CD14-positive monocyte (primary cell): Measurements from ENCODE around the gene CRISPLD2. TPM values are rescaled to one million over a fixed set of nuclear protein-coding genes. Genes with fewer than 3 reads are reported as not detected.

Experiments
- DNase-seq, 3 donors: peaks; one replicate each; pipeline ENCODE4 v3.0.0-alpha.2; 2011 to 2022
- H2AFZ ChIP-seq: 2 replicates; pipeline ENCODE4 v1.6.0; 2012; ENCODE audit warnings: mild to moderate bottlenecking, low read depth, low read length, inconsistent platforms; ENCODE audit not compliant: insufficient read depth, poor library complexity, severe bottlenecking
- H3K27ac ChIP-seq, 2 donors: 1 replicate in 1 of 2; 2 replicates in 1 of 2; pipeline ENCODE4 v1.5.1; 2012 to 2013; ENCODE audit warnings: low read length in 2 of 2, control low read depth in 1 of 2, inconsistent platforms in 1 of 2, low read depth in 1 of 2, mild to moderate bottlenecking in 1 of 2
- H3K27me3 ChIP-seq, 2 donors: one replicate each; pipeline versions ENCODE4 v1.6.0 to v1.6.1; 2011 to 2013; ENCODE audit warnings: low read length in 2 of 2; ENCODE audit not compliant: control insufficient read depth in 2 of 2, insufficient read depth in 2 of 2
- H3K36me3 ChIP-seq, 2 donors: replicated peaks in 1 of 2; 1 replicate in 1 of 2; 2 replicates in 1 of 2; pipeline versions ENCODE4 v1.5.1 to v1.6.1; 2012 to 2013; ENCODE audit warnings: low read length in 2 of 2, control low read depth in 1 of 2, inconsistent platforms in 1 of 2, mild to moderate bottlenecking in 1 of 2; ENCODE audit not compliant: insufficient read depth in 2 of 2, control insufficient read depth in 1 of 2
- H3K4me1 ChIP-seq, 2 donors: 1 replicate in 1 of 2; 2 replicates in 1 of 2; pipeline versions ENCODE4 v1.5.1 to v1.6.1; 2012 to 2013; ENCODE audit warnings: low read length in 2 of 2, control low read depth in 1 of 2, inconsistent platforms in 1 of 2, mild to moderate bottlenecking in 1 of 2, moderate library complexity in 1 of 2; ENCODE audit not compliant: insufficient read depth in 2 of 2, control insufficient read depth in 1 of 2
- H3K4me2 ChIP-seq: replicated peaks from 2 replicates; pipeline ENCODE3; 2012; ENCODE audit warnings: low read length, moderate library complexity, mild to moderate bottlenecking; ENCODE audit not compliant: poor library complexity, severe bottlenecking; ENCODE audit errors: extremely low read depth
- H3K4me3 ChIP-seq, 3 experiments: fragments of 200-600 bp in 1 of 3; sonication (generic) in 1 of 3; replicated peaks in 1 of 3; 1 replicate in 2 of 3; 2 replicates in 1 of 3; pipeline ENCODE4 v1.5.1; 2011 to 2013; ENCODE audit warnings: low read length in 3 of 3, mild to moderate bottlenecking in 3 of 3, control low read depth in 2 of 3, low read depth in 2 of 3, inconsistent platforms in 1 of 3, moderate library complexity in 1 of 3
- H3K79me2 ChIP-seq: 2 replicates; pipeline ENCODE4 v1.6.0; 2012; ENCODE audit warnings: mild to moderate bottlenecking, control low read depth, inconsistent platforms, low read length, moderate library complexity; ENCODE audit not compliant: insufficient read depth
- H3K9ac ChIP-seq: 2 replicates; pipeline ENCODE4 v1.6.0; 2017; ENCODE audit warnings: low read length, mild to moderate bottlenecking; ENCODE audit not compliant: insufficient read depth, poor library complexity, severe bottlenecking
- H3K9me3 ChIP-seq, 2 donors: replicated peaks in 1 of 2; 1 replicate in 1 of 2; 2 replicates in 1 of 2; pipeline versions ENCODE4 v1.5.1 to v1.6.1; 2012 to 2013; ENCODE audit warnings: low read length in 2 of 2, control low read depth in 1 of 2; ENCODE audit not compliant: control insufficient read depth in 1 of 2, insufficient read depth in 1 of 2
- H4K20me1 ChIP-seq: 2 replicates; pipeline ENCODE4 v1.6.0; 2012; ENCODE audit warnings: mild to moderate bottlenecking, low read length, control low read depth, moderate library complexity; ENCODE audit not compliant: insufficient read depth
- H3K27ac Mint-ChIP-seq, 7 donors: one replicate each; pipeline ENCODE4 v1.8.0; 2020; ENCODE audit warnings: mild to moderate bottlenecking in 7 of 7, mixed read lengths in 7 of 7, moderate library complexity in 6 of 7, inconsistent platforms in 2 of 7
- H3K27me3 Mint-ChIP-seq, 3 donors: one replicate each; pipeline ENCODE4 v1.8.0; 2021 to 2022; ENCODE audit warnings: low read depth in 3 of 3, mild to moderate bottlenecking in 3 of 3, mixed read lengths in 3 of 3, moderate library complexity in 3 of 3, inconsistent platforms in 1 of 3
- H3K36me3 Mint-ChIP-seq, 2 donors: one replicate each; pipeline ENCODE4 v1.8.0; 2020; ENCODE audit warnings: mixed read lengths in 2 of 2, inconsistent platforms in 1 of 2, mild to moderate bottlenecking in 1 of 2
- H3K4me1 Mint-ChIP-seq: one replicate; pipeline ENCODE4 v1.8.0; 2020; ENCODE audit warnings: mild to moderate bottlenecking, mixed read lengths
- H3K4me3 Mint-ChIP-seq, 2 donors: one replicate each; pipeline ENCODE4 v1.8.0; 2020; ENCODE audit warnings: mild to moderate bottlenecking in 2 of 2, mixed read lengths in 2 of 2, moderate library complexity in 1 of 2
- H3K9me3 Mint-ChIP-seq, 7 donors: one replicate each; pipeline ENCODE4 v1.8.0; 2020 to 2022; ENCODE audit warnings: mixed read lengths in 7 of 7, mild to moderate bottlenecking in 6 of 7, moderate library complexity in 6 of 7, inconsistent platforms in 2 of 7
- WGBS: methylation state at CpG from one replicate; pipeline ENCODE4 v1.1.5; 2013; ENCODE audit warnings: missing lambda C conversion rate; ENCODE audit not compliant: insufficient coverage; 5-methylcytosine and 5-hydroxymethylcytosine counted together
- intact Hi-C, 2 donors: fragments of 100-400 bp; cut with micrococcal nuclease; formaldehyde crosslinking; loops; one replicate each; pipeline versions ENCODE4 v1.15.0 to v1.15.1; 2023
- polyA plus RNA-seq, 3 donors: library from polyadenylated mRNA; depleted of rRNA in 1 of 3; unstranded in 2 of 3; stranded (reverse) in 1 of 3; fragments of 300-500 nt in 2 of 3; fragments of >200 nt in 1 of 3; fragmentation: Illumina TruSeq in 2 of 3; gene quantifications; 1 replicate in 2 of 3; 2 replicates in 1 of 3; pipeline ENCODE4 v1.2.3, GENCODE V29; 2012 to 2021
- TF ChIP-seq, protein P1 (sequence below): fragments of 200-600 bp; IDR thresholded peaks from one replicate; pipeline ENCODE4 v1.8.0; 2022; ENCODE audit warnings: antibody characterized with exemption, mild to moderate bottlenecking

CRISPLD2 gene
- polyA plus RNA-seq, 3 donors, result 40.7 to 90.4 (median 69.0) TPM

DNA sequence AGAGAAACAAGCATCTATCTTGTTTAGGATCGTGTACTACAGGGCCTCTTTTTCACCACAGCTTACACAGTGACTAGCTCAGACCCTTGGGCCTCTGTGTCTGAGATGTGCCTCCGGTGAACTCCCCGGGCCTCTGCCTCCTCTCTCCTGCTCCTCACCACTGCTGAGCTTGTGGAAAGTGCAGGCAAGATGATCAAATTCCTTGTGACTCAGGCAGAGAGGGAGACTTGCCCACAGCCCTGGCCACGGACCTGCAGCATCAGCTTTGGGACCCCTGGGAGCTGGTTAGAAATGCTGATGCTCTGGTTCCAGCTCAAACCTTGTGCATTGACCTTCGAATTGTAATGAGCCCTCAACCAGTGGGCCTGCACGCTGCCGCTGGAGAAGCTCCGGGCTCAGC lies 111.7 kb downstream of the CRISPLD2 start:
- H3K36me3 ChIP-seq, result no peaks in the 10 kb centered on the region
- no peak for DNase-seq
- H3K4me1 ChIP-seq, result no peaks in the 10 kb centered on the region
- no peaks in the 10 kb centered on the region for H3K27me3 ChIP-seq
- no peaks in the 10 kb centered on the region for H4K20me1 ChIP-seq
- H3K4me3 Mint-ChIP-seq, result no peak overlapping the region
- peaks cover 4% of the 10 kb centered on the region for H3K4me1 Mint-ChIP-seq
- H3K27me3 Mint-ChIP-seq, result peaks cover 5 to 11% (median 10%) of the 10 kb centered on the region in 3 donors
- no peak overlapping the region for H3K27ac Mint-ChIP-seq
- no peak overlapping the region for H3K4me3 ChIP-seq
- TF ChIP-seq, protein P1, sequence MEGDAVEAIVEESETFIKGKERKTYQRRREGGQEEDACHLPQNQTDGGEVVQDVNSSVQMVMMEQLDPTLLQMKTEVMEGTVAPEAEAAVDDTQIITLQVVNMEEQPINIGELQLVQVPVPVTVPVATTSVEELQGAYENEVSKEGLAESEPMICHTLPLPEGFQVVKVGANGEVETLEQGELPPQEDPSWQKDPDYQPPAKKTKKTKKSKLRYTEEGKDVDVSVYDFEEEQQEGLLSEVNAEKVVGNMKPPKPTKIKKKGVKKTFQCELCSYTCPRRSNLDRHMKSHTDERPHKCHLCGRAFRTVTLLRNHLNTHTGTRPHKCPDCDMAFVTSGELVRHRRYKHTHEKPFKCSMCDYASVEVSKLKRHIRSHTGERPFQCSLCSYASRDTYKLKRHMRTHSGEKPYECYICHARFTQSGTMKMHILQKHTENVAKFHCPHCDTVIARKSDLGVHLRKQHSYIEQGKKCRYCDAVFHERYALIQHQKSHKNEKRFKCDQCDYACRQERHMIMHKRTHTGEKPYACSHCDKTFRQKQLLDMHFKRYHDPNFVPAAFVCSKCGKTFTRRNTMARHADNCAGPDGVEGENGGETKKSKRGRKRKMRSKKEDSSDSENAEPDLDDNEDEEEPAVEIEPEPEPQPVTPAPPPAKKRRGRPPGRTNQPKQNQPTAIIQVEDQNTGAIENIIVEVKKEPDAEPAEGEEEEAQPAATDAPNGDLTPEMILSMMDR, result no peak
- no peak overlapping the region for H2AFZ ChIP-seq
- H3K9me3 ChIP-seq, result no peaks in the 10 kb centered on the region
- peaks cover 0 to 4% of the 10 kb centered on the region in 2 donors for H3K36me3 Mint-ChIP-seq
- intact Hi-C loops, result no loop called here
- H3K79me2 ChIP-seq, result no peaks in the 10 kb centered on the region
- H3K4me2 ChIP-seq, result no peak overlapping the region
- 98% methylated on average over 8 of the region's 8 CpGs for WGBS
- no peak overlapping the region for H3K9ac ChIP-seq
- peaks cover 0 to 7% (median 3%) of the 10 kb centered on the region in 7 donors for H3K9me3 Mint-ChIP-seq
- H3K27ac ChIP-seq, result no peak overlapping the region

DNA sequence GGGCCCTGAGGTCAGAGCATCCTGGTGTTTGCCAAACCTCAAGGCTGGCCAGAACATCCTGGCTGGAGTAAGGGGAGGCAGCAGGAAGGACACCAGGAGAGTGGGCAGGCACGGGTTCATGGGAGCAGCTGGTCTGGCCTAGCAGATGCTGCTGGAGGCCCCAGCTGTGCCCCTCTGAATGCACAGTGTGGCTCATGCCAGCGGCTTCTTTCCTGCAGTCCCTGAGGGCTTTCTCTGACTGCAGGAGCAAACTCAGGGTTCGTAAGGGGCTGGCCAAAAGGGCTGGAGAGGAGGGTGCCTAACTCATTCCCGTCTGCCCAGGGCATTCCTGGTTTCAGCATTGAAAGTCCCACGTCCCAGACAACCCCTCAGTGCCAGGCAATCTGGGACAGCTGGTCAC lies 112.9 kb downstream of the CRISPLD2 start:
- Mint-ChIP-seq H3K27ac (no peak overlapping the region), H3K9me3 (peaks cover 0 to 7% (median 3%) of the 10 kb centered on the region in 7 donors), H3K4me3 (no peak overlapping the region), H3K4me1 (peaks cover 9% of the 10 kb centered on the region), H3K27me3 (peaks cover 4 to 15% (median 14%) of the 10 kb centered on the region in 3 donors), H3K36me3 (peaks cover 0 to 4% of the 10 kb centered on the region in 2 donors)
- Histone ChIP-seq H3K4me2 (no peak overlapping the region), H3K27ac (no peak overlapping the region), H3K36me3 (no peaks in the 10 kb centered on the region), H4K20me1 (no peaks in the 10 kb centered on the region), H3K9me3 (no peaks in the 10 kb centered on the region), H3K9ac (no peak overlapping the region), H3K27me3 (no peaks in the 10 kb centered on the region), H3K4me1 (peaks cover 0 to 2% of the 10 kb centered on the region in 2 donors), H3K79me2 (no peaks in the 10 kb centered on the region), H2AFZ (no peak overlapping the region), H3K4me3 (no peak overlapping the region)
- DNase-seq, result no peak
- WGBS, result 94% methylated on average over 5 of the region's 5 CpGs
- TF ChIP-seq, protein P1, result no peak
- intact Hi-C loops, result no loop called here
